ENCODE results near the gene CEP20.
"Not testable (repeated sequence)": the region's sequence is repeated elsewhere in the genome, so short reads cannot be mapped to it uniquely, and the experiment has no call there.

The CEP20 gene

GRCh38 chr16:15888072-15888976 is at the start of gene CEP20:
Gene CEP20 (minus strand): TSS chr16:15888603. CDS start chr16:15888585, 18 bp downstream.
- DNase-seq = peak; percentile 99

- not testable (repeated sequence) for DNase-seq
These were observed 48.4 kb upstream of the CEP20 start for GRCh38 chr16:15936809-15937208.

GRCh38 chr16:15934991-15935390 is 46.6 kb upstream of the CEP20 start:
- no peak for DNase-seq

- no peak for DNase-seq
These were observed 45.4 kb upstream of the CEP20 start for GRCh38 chr16:15933781-15934180.

- no peak for DNase-seq
These were observed 44.5 kb upstream of the CEP20 start for GRCh38 chr16:15932939-15933338.

GRCh38 chr16:15928261-15929104 is 40.1 kb upstream of the CEP20 start:
- no peak for DNase-seq

- DNase-seq = no peak
These were observed 37.2 kb upstream of the CEP20 start for GRCh38 chr16:15925631-15926030.

- DNase-seq = no peak
These were observed 36.6 kb upstream of the CEP20 start for GRCh38 chr16:15924996-15925395.

- DNase-seq = no peak
These were observed 30.9 kb upstream of the CEP20 start for GRCh38 chr16:15919331-15919730.

GRCh38 chr16:15918314-15918713 is 29.9 kb upstream of the CEP20 start:
- DNase-seq = not testable (repeated sequence)

- no peak for DNase-seq
These were observed 27.9 kb upstream of the CEP20 start for GRCh38 chr16:15916323-15916722.

- no peak for DNase-seq
These were observed 27.2 kb upstream of the CEP20 start for GRCh38 chr16:15915555-15916081.

- no peak for DNase-seq
These were observed 24.8 kb upstream of the CEP20 start for GRCh38 chr16:15913046-15913698.

GRCh38 chr16:15911198-15911597 is 22.8 kb upstream of the CEP20 start:
- DNase-seq = no peak

- peak; percentile 63 for DNase-seq
These were observed 19.6 kb upstream of the CEP20 start for GRCh38 chr16:15907863-15908478.

- no peak for DNase-seq
These were observed 18.0 kb upstream of the CEP20 start for GRCh38 chr16:15906439-15906838.

- DNase-seq = no peak
These were observed 15.6 kb upstream of the CEP20 start for GRCh38 chr16:15903960-15904359.

GRCh38 chr16:15900901-15901500 is 12.6 kb upstream of the CEP20 start:
- DNase-seq = no peak

GRCh38 chr16:15900357-15900756 is 12.0 kb upstream of the CEP20 start:
- DNase-seq = no peak

- DNase-seq = peak; percentile 61
These were observed 11.2 kb upstream of the CEP20 start for GRCh38 chr16:15899538-15900100.

GRCh38 chr16:15898654-15899053 is 10.3 kb upstream of the CEP20 start:
- no peak for DNase-seq

GRCh38 chr16:15897834-15898254 is 9.4 kb upstream of the CEP20 start:
- peak; percentile 67 for DNase-seq

All from activated CD8-positive, alpha-beta memory T cell treated with anti-CD3 and anti-CD28 coated beads, Interleukin-2, amount 50 U/mL, for 48 hours (primary cell).